ENCODE results near the gene KRTAP9-6. TPM values are rescaled to one million over a fixed set of nuclear protein-coding genes. Genes with fewer than 3 reads are reported as not detected.

Gene KRTAP9-6
- total and polyA plus RNA-seq, 2 donors (not counting 1 experiment from before 2014, with no cell fraction given), result not detected

- H3K4me3 Mint-ChIP-seq, result no peak overlapping the region
- 0% methylated on average over 1 of the region's 2 CpGs for WGBS (ENCODE audit: insufficient coverage)
Observed at GRCh38 chr17:41284546-41284945, 19.4 kb downstream of the KRTAP9-6 start.

DNA sequence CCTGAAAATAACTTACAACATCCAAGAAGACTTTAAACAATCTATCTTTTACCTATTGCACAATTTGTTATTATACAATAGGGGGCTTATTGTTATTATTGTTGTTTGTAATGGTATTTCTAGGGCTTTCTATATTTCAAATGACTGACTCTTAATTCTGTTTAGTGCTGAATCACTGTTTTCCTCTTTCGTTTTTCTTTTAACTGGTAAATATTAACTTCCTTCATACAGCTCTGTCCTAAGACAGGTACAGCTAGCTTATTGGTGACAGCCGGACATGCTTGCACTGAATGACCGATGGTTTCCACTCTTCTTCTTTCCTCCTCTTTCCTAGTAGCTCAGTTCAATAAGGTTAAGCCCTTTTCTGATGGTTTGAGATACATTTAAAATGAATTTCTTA is 21.9 kb downstream of the KRTAP9-6 start:
- H3K4me1 Mint-ChIP-seq, result peaks cover 4% of the 10 kb centered on the region
- no peak overlapping the region for H2AFZ ChIP-seq (ENCODE audit: insufficient read depth, low read depth, low read length, poor library complexity, severe bottlenecking)
- no peak overlapping the region for H3K27ac ChIP-seq (ENCODE audit: low read length in 2 of 2)
- H3K4me3 ChIP-seq (ENCODE audit: control extremely low read depth in 1 of 5, extremely low read depth in 1 of 5, insufficient read depth in 1 of 5, low read depth in 2 of 5, low read length in 4 of 5), result no peak overlapping the region
- H3K4me2 ChIP-seq (replicated peaks; ENCODE audit: low read depth, low read length, poor library complexity, severe bottlenecking), result no peak overlapping the region
- H3K9me3 Mint-ChIP-seq (ENCODE audit: insufficient read depth), result no peaks in the 10 kb centered on the region
- ChIA-PET CTCF (interaction anchor here (2.1 kb wide), 1 partner anchor 35 kb away, joined by 4 read pairs; no protein-coding TSS in a partner anchor), POLR2A (no interaction called here)
- no peak overlapping the region for H3K4me3 Mint-ChIP-seq
- intact Hi-C loops (cut with micrococcal nuclease), result no loop called here
- peak; percentile 0 for DNase-seq
- no peak overlapping the region for H3K27ac Mint-ChIP-seq
- no peaks in the 10 kb centered on the region for H3K27me3 ChIP-seq (replicated peaks in 1 of 4; ENCODE audit: control extremely low read depth in 1 of 4, control insufficient read depth in 3 of 4, insufficient read depth in 4 of 4, low read length in 3 of 4)
- H3K9me3 ChIP-seq (ENCODE audit: control extremely low read depth in 1 of 3, control insufficient read depth in 2 of 3, insufficient read depth in 1 of 3, low read length in 2 of 3), result no peaks in the 10 kb centered on the region
- H3K27me3 Mint-ChIP-seq, result peaks cover 31% of the 10 kb centered on the region
- H3K4me1 ChIP-seq (ENCODE audit: control insufficient read depth in 2 of 2, insufficient read depth in 2 of 2, low read length in 2 of 2), result peaks cover 0 to 6% of the 10 kb centered on the region in 2 donors
- 50% methylated on average over 1 of the region's 3 CpGs for WGBS (ENCODE audit: insufficient coverage)
- ATAC-seq (ENCODE audit: low read depth), result no peak
- no peak overlapping the region for H3K9ac ChIP-seq (ENCODE audit: low read length)
- TF ChIP-seq CTCF (IDR thresholded peaks at IDR 0.05), result no peak
- no peak for TF ChIP-seq EZH2 (IDR thresholded peaks at IDR 0.05; ENCODE audit: borderline replicate concordance, insufficient read depth, low read depth, low read length, poor library complexity, severe bottlenecking)
- no peaks in the 10 kb centered on the region for H4K20me1 ChIP-seq (ENCODE audit: control insufficient read depth, insufficient read depth, low read length, poor library complexity, severe bottlenecking)
- no peaks in the 10 kb centered on the region for H3K36me3 ChIP-seq (replicated peaks in 1 of 2; ENCODE audit: control extremely low read depth in 1 of 2, control insufficient read depth in 1 of 2, extremely low read depth in 1 of 2, insufficient read depth in 2 of 2, low read length in 1 of 2)
- no peaks in the 10 kb centered on the region for H3K79me2 ChIP-seq (ENCODE audit: control insufficient read depth, insufficient read depth, low read length)

More at GRCh38 chr17:41284546-41284945, 19.4 kb downstream of the KRTAP9-6 start:
- Histone ChIP-seq H3K79me2 (ENCODE audit: control insufficient read depth, insufficient read depth, low read length) (no peaks in the 10 kb centered on the region), H3K27ac (ENCODE audit: low read length in 2 of 2) (no peak overlapping the region), H3K4me1 (ENCODE audit: control insufficient read depth in 2 of 2, insufficient read depth in 2 of 2, low read length in 2 of 2) (peaks cover 0 to 6% of the 10 kb centered on the region in 2 donors), H3K4me2 (replicated peaks; ENCODE audit: low read depth, low read length, poor library complexity, severe bottlenecking) (no peak overlapping the region), H4K20me1 (ENCODE audit: control insufficient read depth, insufficient read depth, low read length, poor library complexity, severe bottlenecking) (no peaks in the 10 kb centered on the region), H2AFZ (ENCODE audit: insufficient read depth, low read depth, low read length, poor library complexity, severe bottlenecking) (no peak overlapping the region), H3K36me3 (replicated peaks in 1 of 2; ENCODE audit: control extremely low read depth in 1 of 2, control insufficient read depth in 1 of 2, extremely low read depth in 1 of 2, insufficient read depth in 2 of 2, low read length in 1 of 2) (no peaks in the 10 kb centered on the region), H3K4me3 (ENCODE audit: control extremely low read depth in 1 of 5, extremely low read depth in 1 of 5, insufficient read depth in 1 of 5, low read depth in 2 of 5, low read length in 4 of 5) (no peak overlapping the region), H3K9me3 (ENCODE audit: control extremely low read depth in 1 of 3, control insufficient read depth in 2 of 3, insufficient read depth in 1 of 3, low read length in 2 of 3) (no peaks in the 10 kb centered on the region), H3K27me3 (replicated peaks in 1 of 4; ENCODE audit: control extremely low read depth in 1 of 4, control insufficient read depth in 3 of 4, insufficient read depth in 4 of 4, low read length in 3 of 4) (no peaks in the 10 kb centered on the region), H3K9ac (ENCODE audit: low read length) (no peak overlapping the region)
- Mint-ChIP-seq H3K4me1 (peaks cover 4% of the 10 kb centered on the region), H3K9me3 (ENCODE audit: insufficient read depth) (no peaks in the 10 kb centered on the region), H3K27ac (no peak overlapping the region), H3K27me3 (peaks cover 30% of the 10 kb centered on the region)
- ChIA-PET POLR2A (no interaction called here), CTCF (no interaction called here)
- ATAC-seq (ENCODE audit: low read depth) (no peak), DNase-seq (peak; percentile 0)
- TF ChIP-seq CTCF (IDR thresholded peaks at IDR 0.05), result no peak
- TF ChIP-seq EZH2 (IDR thresholded peaks at IDR 0.05; ENCODE audit: borderline replicate concordance, insufficient read depth, low read depth, low read length, poor library complexity, severe bottlenecking), result no peak
- intact Hi-C loops (cut with micrococcal nuclease), result no loop called here
